Caco-2 (cell line): ENCODE results near the gene PALLD. TPM values are rescaled to one million over a fixed set of nuclear protein-coding genes. Genes with fewer than 3 reads are reported as not detected.

Experiments used
- BruUV-seq: library from RNA; stranded (reverse); fragments of 400-500 nt; replicated peaks from 2 replicates; lab custom pipeline; 2021; lab: Mats Ljungman, UMichigan
- CTCF ChIA-PET: fragments of 300-600 bp; sonication (Branson Sonifier 250); formaldehyde crosslinking; loops from one replicate; lab custom pipeline; 2022; ENCODE audit warnings: antibody characterized with exemption; lab: Charles Lee
- POLR2A ChIA-PET: fragments of 300-600 bp; sonication (Branson Sonifier 250); formaldehyde crosslinking; loops from one replicate; lab custom pipeline; 2022; ENCODE audit warnings: antibody characterized with exemption; lab: Charles Lee
- DNase-seq, 2 experiments: peaks; one replicate each; pipeline versions ENCODE4 v3.0.0 to v3.0.0-alpha.2; 2020 to 2022
- H3K27me3 ChIP-seq: replicated peaks from 2 replicates; pipeline ENCODE4 v1.6.0; 2011; ENCODE audit warnings: low read length; ENCODE audit not compliant: control insufficient read depth, insufficient read depth
- H3K36me3 ChIP-seq: 2 replicates; pipeline ENCODE4 v1.5.1; 2011; ENCODE audit warnings: low read length; ENCODE audit not compliant: control insufficient read depth, insufficient read depth
- H3K4me1 ChIP-seq: fragments of 250-450 bp; sonication (Bioruptor Pico); 2 replicates; pipeline ENCODE4 v1.5.1; 2020; ENCODE audit warnings: mild to moderate bottlenecking
- H3K4me3 ChIP-seq: 2 replicates; pipeline ENCODE4 v1.5.1; 2011; ENCODE audit warnings: low read depth, mild to moderate bottlenecking, control low read depth, low read length
- H3K9me3 ChIP-seq: fragments of 250-450 bp; sonication (Bioruptor Pico); 2 replicates; pipeline ENCODE4 v1.5.1; 2020; ENCODE audit warnings: mild to moderate bottlenecking, moderate library complexity
- H3K27ac Mint-ChIP-seq: one replicate; pipeline ENCODE4 v1.8.0; 2022; ENCODE audit warnings: mixed read lengths; ENCODE audit not compliant: unreplicated experiment
- H3K27me3 Mint-ChIP-seq: one replicate; pipeline ENCODE4 v1.8.0; 2022; ENCODE audit warnings: mixed read lengths; ENCODE audit not compliant: insufficient read depth, unreplicated experiment
- H3K36me3 Mint-ChIP-seq: one replicate; pipeline ENCODE4 v1.8.0; 2022; ENCODE audit warnings: mild to moderate bottlenecking, mixed read lengths; ENCODE audit not compliant: insufficient read depth, unreplicated experiment
- H3K4me1 Mint-ChIP-seq: one replicate; pipeline ENCODE4 v1.8.0; 2022; ENCODE audit warnings: low read depth, mixed read lengths; ENCODE audit not compliant: unreplicated experiment
- H3K4me3 Mint-ChIP-seq: one replicate; pipeline ENCODE4 v1.8.0; 2022; ENCODE audit warnings: mild to moderate bottlenecking, moderate library complexity, mixed read lengths; ENCODE audit not compliant: unreplicated experiment
- H3K9me3 Mint-ChIP-seq: one replicate; pipeline ENCODE4 v1.8.0; 2022; ENCODE audit warnings: mixed read lengths; ENCODE audit not compliant: unreplicated experiment
- intact Hi-C: fragments of 100-400 bp; cut with micrococcal nuclease; formaldehyde crosslinking; loops from one replicate; pipeline ENCODE4 v1.10.0; 2022; ENCODE audit not compliant: unreplicated experiment
- total RNA-seq: library from RNA; stranded (reverse); gene quantifications from 2 replicates; pipeline ENCODE4 v1.2.3, GENCODE V29; 2022
- TF ChIP-seq, protein P1 (sequence below), 2 experiments: fragments of 200-600 bp in 1 of 2; IDR thresholded peaks; 1 replicate in 1 of 2; 2 replicates in 1 of 2; pipeline versions ENCODE4 v1.5.1 to v1.8.0; 2011 to 2022; ENCODE audit warnings: antibody characterized with exemption in 1 of 2, control low read depth in 1 of 2, inconsistent platforms in 1 of 2, low read depth in 1 of 2, low read length in 1 of 2, mild to moderate bottlenecking in 1 of 2, moderate library complexity in 1 of 2; ENCODE audit not compliant: insufficient read depth in 1 of 2, severe bottlenecking in 1 of 2, unreplicated experiment in 1 of 2

Gene PALLD
- total RNA-seq, 1 experiment from 2014 or later: 12.3 TPM

DNA sequence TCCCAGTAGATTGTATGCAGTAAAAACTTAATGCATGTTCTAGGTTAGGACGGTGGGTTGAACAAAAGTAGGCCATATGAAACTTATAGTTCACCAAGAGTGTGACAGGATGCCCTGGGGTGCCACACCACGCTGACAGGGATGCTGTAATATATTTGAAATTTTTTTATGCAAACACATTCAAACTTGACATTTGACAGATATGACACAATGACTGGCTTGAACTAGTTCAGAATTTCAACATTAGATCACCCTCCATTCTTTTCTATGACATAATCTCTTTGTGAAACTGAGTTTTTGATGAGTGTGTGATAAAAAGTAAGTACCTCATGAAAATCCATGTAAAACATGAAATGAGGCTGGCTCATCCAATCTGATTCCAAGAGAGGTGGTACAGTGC lies 198.4 kb downstream of the PALLD start:
- TF ChIP-seq, protein P1, sequence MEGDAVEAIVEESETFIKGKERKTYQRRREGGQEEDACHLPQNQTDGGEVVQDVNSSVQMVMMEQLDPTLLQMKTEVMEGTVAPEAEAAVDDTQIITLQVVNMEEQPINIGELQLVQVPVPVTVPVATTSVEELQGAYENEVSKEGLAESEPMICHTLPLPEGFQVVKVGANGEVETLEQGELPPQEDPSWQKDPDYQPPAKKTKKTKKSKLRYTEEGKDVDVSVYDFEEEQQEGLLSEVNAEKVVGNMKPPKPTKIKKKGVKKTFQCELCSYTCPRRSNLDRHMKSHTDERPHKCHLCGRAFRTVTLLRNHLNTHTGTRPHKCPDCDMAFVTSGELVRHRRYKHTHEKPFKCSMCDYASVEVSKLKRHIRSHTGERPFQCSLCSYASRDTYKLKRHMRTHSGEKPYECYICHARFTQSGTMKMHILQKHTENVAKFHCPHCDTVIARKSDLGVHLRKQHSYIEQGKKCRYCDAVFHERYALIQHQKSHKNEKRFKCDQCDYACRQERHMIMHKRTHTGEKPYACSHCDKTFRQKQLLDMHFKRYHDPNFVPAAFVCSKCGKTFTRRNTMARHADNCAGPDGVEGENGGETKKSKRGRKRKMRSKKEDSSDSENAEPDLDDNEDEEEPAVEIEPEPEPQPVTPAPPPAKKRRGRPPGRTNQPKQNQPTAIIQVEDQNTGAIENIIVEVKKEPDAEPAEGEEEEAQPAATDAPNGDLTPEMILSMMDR (IDR thresholded peaks at IDR 0.05; ENCODE audit: insufficient read depth in 1 of 2, low read depth in 1 of 2, low read length in 1 of 2, severe bottlenecking in 1 of 2, unreplicated experiment in 1 of 2): no peak
- POLR2A ChIA-PET: no interaction called here
- Mint-ChIP-seq H3K27ac (no peak overlapping the region), H3K9me3 (no peaks in the 10 kb centered on the region), H3K4me1 (peaks cover 9% of the 10 kb centered on the region), H3K27me3 (peaks cover 11% of the 10 kb centered on the region), H3K4me3 (no peak overlapping the region), H3K36me3 (no peaks in the 10 kb centered on the region)
- no peaks in the 10 kb centered on the region for H3K36me3 ChIP-seq
- DNase-seq: no peak
- no TSS peak for BruUV-seq
- H3K27me3 ChIP-seq: no peaks in the 10 kb centered on the region
- CTCF ChIA-PET: no interaction called here
- no peak overlapping the region for H3K4me3 ChIP-seq
- intact Hi-C loops: no loop called here
- H3K4me1 ChIP-seq: peaks cover 6% of the 10 kb centered on the region; the same call in 1 of the 2 replicates
- no peaks in the 10 kb centered on the region for H3K9me3 ChIP-seq

DNA sequence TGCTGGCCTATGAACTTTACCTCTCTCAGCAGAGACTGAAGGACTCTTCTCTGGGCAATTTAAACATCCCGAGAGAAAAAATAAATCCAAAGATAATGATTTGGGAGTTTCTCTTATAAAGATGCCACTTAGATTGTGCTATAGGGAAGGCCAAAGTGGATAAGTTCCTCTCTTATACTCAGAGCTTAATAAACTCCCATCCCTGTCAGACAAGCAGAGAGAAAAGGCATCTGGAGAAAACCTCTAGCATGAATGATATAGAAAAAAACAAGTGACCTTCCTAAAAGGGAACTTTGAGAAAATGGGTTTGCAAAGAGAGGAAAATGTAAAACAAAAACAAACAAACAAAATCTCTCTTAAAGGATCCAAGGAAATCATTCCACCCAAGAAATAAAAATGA lies 199.4 kb downstream of the PALLD start:
- no TSS peak for BruUV-seq
- TF ChIP-seq, protein P1 (IDR thresholded peaks at IDR 0.05; ENCODE audit: insufficient read depth in 1 of 2, low read depth in 1 of 2, low read length in 1 of 2, severe bottlenecking in 1 of 2, unreplicated experiment in 1 of 2): no peak
- Mint-ChIP-seq H3K27ac (no peak overlapping the region), H3K4me3 (no peak overlapping the region), H3K4me1 (peaks cover 9% of the 10 kb centered on the region), H3K36me3 (no peaks in the 10 kb centered on the region), H3K9me3 (no peaks in the 10 kb centered on the region), H3K27me3 (peaks cover 11% of the 10 kb centered on the region)
- no peak for DNase-seq
- Histone ChIP-seq H3K4me1 (peaks cover 6% of the 10 kb centered on the region; the same call in 1 of the 2 replicates), H3K9me3 (no peaks in the 10 kb centered on the region), H3K4me3 (no peak overlapping the region), H3K36me3 (no peaks in the 10 kb centered on the region), H3K27me3 (no peaks in the 10 kb centered on the region)
- ChIA-PET POLR2A (no interaction called here), CTCF (no interaction called here)
- intact Hi-C loops: no loop called here

DNA sequence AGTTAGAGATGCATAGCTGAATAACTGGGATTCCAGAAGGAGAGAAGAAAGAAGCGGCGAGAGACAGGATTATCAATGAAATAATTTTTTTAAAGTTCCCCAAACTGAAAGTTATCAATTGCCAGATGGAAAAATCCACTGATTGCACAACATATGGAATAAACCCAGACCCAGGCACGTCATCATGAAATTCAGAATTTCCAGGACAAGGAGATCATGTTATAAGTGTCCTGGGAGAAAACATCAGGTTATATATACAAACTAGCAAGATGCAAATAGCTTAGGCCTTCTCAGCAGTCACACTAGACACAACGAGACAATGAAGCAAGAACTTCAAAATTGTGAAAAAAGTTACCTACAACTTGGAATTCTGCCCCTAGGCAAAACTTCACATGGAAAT lies 200.0 kb downstream of the PALLD start:
- Mint-ChIP-seq H3K36me3 (no peaks in the 10 kb centered on the region), H3K27me3 (peaks cover 11% of the 10 kb centered on the region), H3K4me3 (no peak overlapping the region), H3K9me3 (no peaks in the 10 kb centered on the region), H3K27ac (no peak overlapping the region), H3K4me1 (peaks cover 9% of the 10 kb centered on the region)
- no TSS peak for BruUV-seq
- ChIA-PET CTCF (no interaction called here), POLR2A (no interaction called here)
- Histone ChIP-seq H3K4me3 (no peak overlapping the region), H3K4me1 (peaks cover 6% of the 10 kb centered on the region; the same call in 1 of the 2 replicates), H3K36me3 (no peaks in the 10 kb centered on the region), H3K9me3 (no peaks in the 10 kb centered on the region), H3K27me3 (no peaks in the 10 kb centered on the region)
- TF ChIP-seq, protein P1 (IDR thresholded peaks at IDR 0.05; ENCODE audit: insufficient read depth in 1 of 2, low read depth in 1 of 2, low read length in 1 of 2, severe bottlenecking in 1 of 2, unreplicated experiment in 1 of 2): no peak
- DNase-seq: no peak
- intact Hi-C loops: no loop called here
